ENCODE measurements around the gene SORCS2.
"Not testable (repeated sequence)": the region's sequence is repeated elsewhere in the genome, so short reads cannot be mapped to it uniquely, and the experiment has no call there.

Gene SORCS2

DNA sequence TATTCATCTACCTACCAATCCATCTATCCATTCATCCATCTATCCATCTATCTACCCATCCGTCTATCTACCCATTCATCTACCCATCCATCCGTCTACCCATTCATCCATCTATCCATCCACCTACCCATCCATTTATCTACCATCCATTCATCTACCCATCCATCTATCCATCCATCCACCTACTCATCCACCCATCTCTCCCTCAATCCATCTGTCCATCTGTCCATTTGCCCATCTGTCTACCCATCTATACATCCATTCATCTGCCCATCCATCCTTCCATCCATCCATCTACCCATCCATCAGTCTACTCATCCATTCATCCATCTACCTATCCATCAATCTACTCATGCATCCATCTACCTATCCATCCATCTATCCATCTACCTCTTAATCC lies 369.2 kb downstream of the SORCS2 start:
- in situ Hi-C loops (cut with MboI; ENCODE audit: low sequenced_read_pairs), result no loop called here

DNA sequence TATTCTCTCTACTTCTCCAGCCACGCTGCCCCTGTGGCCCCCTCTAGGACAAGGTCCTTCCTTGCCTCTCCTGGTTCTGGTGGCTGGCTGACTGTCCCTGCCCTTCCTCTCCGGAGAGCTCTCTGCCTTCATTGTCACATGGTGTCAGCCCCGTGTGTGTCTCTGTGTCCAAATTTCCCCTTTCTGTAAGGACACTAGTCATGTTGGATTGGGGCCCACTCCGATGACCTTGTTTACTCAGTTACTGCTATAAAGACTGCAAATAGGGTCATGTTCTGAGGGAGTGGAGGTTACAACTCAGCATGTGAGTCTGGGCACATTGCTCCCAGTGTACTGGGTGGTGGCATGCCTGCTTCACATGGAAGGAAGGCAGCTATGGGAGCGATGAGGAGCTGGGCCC lies 371.9 kb downstream of the SORCS2 start:
- in situ Hi-C loops (cut with MboI; ENCODE audit: low sequenced_read_pairs), result no loop called here

DNA sequence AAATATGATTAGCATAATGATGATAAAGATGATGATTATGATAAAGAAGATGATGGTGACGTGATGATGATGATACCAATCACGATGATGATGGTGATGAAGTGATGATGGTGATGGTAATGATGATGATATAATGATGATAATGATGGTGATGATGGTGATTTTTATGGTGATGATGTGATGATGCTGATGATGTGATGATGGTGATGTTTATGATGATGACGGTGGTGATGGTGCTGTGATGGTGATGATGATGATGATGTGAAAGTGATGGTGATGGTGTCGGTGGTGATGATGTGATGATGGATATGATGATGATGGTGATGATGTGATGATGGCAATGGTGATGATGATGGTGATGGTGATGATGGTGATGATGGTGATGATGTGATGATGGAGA lies 373.1 kb downstream of the SORCS2 start:
- in situ Hi-C loops (cut with MboI; ENCODE audit: low sequenced_read_pairs), result no loop called here

DNA sequence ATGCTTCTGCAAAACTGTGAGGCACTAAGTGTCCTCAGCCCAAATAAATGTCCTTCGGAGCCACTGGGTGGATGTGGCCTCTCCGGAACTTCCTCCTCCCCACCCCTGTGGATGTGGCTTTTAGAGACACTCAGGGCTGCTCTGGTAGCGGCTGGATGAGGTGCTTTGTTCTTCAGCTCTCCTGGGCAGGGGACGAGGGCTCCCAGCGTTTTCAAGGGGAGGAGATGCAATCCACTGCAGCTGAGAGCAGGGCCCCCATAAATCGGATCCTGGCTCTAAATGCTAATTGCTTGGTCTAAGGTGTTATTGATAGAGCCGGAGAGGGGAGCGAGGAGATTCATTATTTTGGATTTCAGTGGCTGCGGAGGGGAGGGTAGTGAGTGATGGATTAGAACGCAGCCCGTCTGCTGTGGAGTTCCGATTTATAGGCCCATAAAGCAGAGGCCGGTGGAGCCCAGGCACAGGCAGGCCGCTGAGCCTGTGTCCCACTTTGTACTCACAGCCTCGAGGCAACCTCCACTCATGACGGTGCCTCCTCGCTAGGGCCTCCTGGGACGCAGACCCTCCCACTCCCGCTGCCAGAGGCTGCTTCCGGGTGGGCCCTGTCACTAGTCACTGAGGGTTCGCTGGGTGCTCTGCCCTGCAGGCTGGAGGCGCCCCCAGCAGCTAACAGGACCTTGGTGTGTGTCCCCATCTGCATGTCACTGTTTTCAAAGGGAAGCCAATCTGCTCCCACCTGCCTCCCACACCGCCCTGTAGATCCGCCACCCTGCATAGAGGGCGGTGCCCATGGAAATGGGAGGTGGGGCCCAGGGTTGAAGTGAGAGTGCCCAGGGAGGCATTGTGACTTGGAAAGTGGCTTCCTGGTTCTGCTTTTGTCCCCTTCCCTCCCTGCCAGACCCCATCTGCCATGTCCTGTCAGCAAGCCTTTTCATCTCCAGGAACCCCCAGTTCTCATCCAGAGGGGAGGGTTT lies 377.8 kb downstream of the SORCS2 start:
- in situ Hi-C loops (cut with MboI; ENCODE audit: low sequenced_read_pairs), result no loop called here

DNA sequence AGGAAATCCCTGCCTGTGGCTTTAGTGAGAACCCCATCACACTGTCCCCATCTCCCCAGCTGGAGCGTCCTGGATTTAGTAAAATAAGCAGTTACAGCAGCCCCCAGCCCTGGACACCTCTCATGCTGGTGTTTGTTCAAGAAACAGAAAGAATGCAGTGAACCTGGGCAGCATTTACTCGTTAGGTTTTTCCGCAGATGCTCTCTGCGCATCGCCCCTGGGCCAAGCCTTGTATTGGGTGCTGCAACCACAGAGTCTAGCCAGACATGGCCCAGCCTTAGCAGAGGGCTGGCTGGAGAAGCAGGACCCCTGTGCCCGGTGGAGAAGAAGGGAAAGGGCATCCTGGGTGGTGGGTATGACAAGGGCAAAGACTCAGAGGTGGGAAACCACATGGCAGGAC lies 378.7 kb downstream of the SORCS2 start:
- in situ Hi-C loops (cut with MboI; ENCODE audit: low sequenced_read_pairs), result no loop called here

DNA sequence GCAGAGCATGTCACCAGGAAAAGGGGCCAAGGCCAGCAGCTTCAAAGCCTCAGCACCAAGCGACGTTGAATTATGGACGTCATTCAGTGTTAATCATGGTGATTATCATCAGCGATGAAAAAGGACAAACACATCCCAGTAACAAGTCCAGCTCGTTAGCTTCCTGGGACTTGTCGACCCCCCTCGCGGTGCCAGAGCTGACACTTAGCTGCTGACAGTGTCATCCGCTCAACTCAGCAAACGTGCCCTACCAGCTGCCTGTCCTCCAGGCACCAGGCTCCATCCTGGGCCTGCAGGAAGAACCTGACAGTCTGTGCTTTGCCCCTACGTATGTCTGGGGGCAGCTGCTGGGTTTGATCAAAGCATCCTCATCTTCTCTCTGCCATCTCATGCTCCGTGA lies 379.4 kb downstream of the SORCS2 start:
- in situ Hi-C loops (cut with MboI; ENCODE audit: low sequenced_read_pairs), result no loop called here

DNA sequence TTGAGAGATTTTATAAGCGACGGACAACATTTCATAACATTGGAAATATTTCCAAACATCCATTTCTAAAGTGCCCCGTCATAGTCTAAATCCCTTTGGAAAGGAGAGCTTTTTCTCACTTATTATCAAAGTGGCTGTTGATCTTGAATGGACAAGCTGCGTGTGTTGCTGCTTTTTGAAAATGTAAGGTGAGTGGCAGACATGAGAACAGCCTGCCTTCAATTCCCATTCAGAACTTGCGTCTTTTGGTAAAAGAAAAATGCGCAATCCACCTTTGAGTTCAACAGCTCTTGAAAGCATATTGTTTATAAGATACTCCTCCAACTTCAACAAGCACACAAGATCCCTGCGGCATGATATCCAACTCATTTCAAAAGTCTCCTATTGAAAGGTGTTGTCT lies 380.6 kb downstream of the SORCS2 start:
- in situ Hi-C loops (cut with MboI; ENCODE audit: low sequenced_read_pairs), result no loop called here

DNA sequence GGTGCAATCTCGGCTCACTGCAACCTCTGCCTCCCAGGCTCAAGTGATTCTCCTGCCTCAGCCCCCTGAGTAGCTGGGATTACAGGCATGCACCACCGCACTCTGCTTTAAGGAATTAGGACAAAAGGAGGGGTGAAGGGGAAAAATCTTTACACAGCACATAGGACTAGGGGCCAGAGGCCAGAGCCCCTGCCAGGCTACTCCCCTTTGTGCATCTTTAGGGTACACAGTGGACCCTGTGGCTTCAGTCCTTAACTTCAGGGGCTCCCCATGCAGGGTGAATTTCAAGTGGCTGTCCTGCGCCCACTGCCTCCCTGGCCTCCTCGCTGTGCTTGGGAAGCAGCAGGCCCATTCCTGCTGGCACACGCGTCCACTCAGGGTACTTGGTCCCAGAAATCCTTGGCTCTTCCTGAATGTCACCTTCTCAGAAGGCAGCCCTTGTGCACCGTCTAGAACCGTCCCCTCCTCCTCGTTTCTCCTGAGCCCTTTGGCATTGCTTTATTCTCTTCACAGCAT lies 381.3 kb downstream of the SORCS2 start:
- in situ Hi-C loops (cut with MboI; ENCODE audit: low sequenced_read_pairs), result no loop called here

DNA sequence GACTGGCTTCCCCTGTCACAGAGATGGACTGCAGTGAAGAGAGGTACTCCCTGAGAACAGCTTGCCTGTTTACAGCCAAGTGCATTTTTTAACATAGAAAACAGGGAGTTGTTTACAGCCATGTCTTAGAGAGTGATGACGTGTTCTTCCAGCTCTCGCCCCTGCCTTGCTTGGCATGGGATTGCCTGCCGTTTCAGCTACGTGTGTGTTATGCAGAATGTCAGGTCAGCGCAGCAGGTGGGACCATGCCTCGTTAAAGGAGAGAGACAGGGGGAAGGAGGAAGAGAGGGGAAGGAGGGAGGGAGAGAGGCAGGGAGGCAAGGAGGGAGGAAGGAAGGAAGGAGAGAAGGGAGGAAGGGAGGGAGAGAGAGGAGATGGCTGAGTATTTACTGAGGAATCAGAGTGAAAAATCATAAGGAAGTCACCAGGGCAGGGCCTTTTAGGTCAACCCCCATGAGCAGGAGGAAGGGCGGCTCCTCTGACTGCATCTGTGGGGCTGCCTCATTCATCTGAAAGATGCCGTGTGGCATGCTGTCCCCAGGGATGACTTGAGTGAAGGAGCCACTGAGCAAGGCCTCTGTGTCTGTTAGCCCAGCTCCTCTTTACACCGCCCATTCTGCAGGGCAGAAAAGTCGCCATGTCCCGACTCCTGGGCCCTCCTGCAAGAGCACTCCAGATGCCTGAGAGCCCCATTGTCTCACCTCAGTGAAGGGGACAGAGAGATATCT lies 382.1 kb downstream of the SORCS2 start:
- in situ Hi-C loops (cut with MboI; ENCODE audit: low sequenced_read_pairs), result no loop called here

DNA sequence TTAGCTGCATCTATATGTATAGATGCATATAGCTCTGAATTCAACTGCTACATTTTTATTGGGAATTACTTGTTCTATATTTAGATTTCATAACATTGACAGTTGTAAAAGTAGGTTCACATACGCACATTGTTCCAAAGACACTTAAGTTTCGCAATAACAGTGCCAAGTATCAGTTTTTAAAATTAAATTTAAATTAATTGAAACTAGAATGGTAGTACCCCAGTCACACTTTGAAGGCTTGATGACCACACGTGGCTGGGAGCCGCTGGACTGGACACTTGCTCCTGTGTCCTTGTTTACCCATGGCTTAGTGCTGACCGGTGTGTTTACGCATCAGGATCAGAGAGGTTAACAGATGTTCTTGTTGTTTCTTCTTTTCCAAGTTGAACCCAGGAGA lies 383.1 kb downstream of the SORCS2 start:
- in situ Hi-C loops (cut with MboI; ENCODE audit: low sequenced_read_pairs), result no loop called here

DNA sequence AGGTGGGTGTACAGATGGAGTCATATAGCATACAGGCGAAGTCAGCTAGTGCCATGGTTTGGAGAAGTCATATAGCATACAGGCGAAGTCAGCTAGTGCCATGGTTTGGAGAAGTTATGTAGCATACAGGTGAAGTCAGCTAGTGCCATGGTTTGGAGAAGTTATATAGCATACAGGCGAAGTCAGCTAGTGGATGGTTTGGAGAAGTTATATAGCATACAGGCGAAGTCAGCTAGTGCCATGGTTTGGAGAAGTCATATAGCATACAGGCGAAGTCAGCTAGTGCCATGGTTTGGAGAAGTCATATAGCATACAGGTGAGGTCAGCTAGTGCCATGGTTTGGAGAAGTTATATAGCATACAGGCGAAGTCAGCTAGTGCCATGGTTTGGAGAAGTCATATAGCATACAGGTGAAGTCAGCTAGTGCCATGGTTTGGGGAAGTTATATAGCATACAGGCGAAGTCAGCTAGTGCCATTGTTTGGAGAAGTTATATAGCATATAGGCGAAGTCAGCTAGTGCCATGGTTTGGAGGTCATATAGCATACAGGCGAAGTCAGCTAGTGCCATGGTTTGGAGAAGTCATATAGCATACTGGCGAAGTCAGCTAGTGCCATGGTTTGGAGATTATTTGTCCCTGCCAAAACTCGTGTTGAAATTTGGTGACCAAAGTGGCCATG lies 385.2 kb downstream of the SORCS2 start:
- in situ Hi-C loops (cut with MboI; ENCODE audit: low sequenced_read_pairs), result not testable (repeated sequence)

DNA sequence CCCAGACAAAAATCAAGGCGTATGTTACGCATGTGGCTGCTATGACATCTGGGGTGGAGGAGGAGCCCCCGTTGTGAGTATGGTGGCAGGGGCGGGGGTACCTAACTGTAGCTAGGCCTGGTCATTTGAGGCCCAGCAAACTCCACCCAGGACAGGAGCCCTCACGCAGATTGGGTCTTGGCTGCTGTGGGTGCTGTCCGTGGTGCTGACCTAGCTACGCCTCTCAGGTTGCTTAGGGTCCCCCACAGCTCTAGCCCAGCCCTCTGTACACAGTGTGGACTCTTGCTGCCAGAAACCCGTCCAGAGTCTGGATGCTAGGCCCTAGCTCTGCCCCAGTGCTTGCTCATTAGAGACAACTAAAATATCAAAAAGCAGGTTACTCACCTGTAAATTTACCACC lies 389.1 kb downstream of the SORCS2 start:
- in situ Hi-C loops (cut with MboI; ENCODE audit: low sequenced_read_pairs), result no loop called here

DNA sequence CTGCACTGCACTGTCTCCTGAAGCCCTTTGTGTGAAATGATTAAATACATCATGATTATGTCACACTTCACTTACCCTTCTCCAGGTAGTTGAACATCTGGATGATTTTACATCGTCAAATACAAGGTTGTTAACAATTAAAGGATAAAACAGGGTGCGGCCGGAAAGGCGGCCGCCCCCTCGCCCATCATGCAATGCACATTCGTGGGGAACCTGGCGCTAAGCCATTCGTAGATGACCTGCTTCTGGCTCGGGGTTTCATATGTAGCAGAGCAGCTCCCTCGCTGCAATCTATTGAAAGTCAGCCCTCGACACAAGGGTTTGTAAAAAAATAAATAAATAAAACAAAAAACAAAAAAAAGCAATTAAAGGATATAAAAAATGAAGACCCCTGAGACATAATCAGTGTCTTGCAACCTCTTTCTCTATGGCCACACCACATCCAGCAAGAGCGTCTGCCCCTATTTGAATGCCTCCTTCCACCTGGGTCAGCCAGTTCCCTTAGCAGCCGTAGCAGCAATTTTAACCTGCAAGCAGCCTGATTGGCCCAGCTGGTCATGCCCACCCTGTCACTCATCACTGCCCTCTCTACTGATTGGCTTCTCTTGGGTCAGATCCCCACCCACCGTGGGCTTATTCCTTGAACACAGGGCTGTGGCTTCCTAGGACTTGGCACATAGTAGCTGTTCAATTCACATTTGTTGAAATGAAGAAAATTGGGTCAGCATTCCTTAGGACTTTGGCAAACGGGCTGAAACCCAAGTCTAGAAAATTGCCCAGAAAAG lies 390.2 kb downstream of the SORCS2 start:
- in situ Hi-C loops (cut with MboI; ENCODE audit: low sequenced_read_pairs), result no loop called here

DNA sequence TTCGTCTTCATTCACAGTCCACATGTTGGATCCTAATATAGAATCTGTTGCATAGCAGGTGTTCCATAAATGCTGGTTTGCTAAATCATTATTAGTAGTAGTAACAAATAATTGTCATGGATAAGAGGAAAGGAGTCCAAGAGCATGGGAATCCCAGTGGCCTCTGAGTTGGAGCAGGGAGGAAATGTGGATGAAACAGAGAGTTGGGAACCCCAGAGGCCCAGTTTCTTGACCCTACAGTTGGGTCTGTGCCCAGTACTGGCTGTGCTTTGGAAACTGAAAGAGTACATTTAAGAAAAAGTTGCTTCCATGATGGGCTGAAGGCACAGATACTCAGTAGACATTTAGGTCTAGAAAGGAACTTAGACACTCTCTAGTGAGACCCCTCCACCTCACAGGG lies 391.8 kb downstream of the SORCS2 start:
- in situ Hi-C loops (cut with MboI; ENCODE audit: low sequenced_read_pairs), result no loop called here

DNA sequence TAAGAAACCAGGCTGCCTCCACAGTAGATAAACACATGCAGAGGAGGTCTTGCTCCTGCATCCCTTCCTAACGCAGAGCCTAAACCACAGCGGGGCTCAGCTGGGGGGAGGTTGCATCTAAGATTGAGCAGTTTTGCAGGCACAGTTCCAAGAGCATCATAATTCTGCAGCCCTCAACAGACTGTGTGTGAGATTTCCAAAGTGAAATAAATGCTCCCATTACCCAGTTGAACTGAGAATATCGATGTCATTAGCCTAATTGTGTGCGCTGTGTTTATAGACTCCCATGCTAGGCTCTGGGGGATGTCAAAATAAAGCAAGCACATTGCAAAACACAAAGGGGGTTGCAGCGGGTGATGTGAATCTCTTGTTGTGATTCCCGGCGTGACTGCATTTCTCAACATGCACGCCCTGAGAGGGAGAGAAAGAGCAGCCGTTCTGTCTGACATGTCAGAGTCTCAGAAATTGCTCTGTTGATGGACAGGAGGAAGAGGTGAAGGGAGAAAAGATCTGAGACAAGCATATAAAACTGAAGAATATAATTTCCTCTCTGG lies 392.3 kb downstream of the SORCS2 start:
- in situ Hi-C loops (cut with MboI; ENCODE audit: low sequenced_read_pairs), result no loop called here

DNA sequence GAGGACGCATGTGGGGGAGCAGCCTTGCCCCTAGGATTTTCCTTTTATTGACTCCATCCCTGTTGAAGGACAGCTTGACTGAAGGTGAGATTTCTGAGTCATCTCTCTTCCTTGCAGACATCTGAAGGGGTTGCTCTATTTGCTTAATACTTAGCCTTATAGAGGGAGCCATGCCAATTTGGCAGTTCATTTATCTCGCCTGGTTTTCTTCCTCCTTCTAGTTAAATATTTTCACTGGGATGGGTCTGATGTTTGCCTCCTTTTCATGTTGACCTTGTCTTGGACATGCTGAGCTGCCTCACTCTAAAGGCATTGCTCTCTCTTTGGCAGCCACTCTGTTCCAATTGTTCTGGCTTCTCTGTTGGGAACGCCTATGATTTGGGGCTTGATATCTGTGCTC lies 393.4 kb downstream of the SORCS2 start:
- in situ Hi-C loops (cut with MboI; ENCODE audit: low sequenced_read_pairs), result no loop called here

DNA sequence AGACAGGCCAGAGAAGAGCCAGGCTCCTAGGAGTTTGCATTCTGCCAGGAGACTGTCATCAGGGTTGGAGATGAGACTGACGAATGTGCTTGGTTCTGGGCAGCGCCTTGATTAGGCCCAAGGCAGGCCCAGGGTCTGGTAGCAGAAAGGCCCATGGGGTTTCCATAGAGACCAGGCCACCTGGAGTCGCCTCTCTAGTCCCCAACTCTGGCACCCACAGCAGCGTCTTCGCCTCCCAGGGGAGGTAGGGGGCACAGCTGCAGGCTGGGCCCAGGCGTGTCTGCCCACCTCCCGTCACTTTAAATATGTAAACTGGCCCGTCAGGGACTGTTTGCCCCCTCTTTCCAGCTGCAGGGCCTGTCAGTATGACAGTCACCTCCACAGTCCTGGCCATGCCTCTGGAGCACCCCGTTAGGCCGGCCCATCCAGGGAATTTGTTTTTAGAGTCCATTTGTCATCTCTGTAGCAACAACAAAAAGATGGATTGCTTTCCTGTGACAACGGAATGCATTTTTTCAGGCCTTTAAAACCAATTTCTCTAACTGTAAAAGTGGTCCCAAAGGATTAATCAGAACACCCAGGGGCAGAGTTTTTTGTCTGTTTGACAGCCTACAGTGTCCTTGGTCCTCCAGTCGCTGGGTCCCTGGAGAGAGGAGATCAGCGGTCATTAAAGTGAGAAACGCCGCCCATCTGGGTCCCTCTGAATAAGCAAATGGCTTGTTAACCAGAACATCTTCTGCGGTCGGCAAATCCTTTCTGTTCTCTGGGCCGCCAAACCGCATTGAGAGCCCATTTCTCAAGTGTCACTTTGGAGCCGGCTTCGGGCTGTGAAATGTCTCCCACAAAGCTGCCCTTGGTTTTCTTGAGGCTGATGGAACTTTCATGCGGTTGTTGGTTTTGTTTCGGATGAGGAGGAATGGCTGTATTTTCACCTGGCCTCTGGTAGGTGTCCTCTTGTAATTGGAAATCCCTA lies 395.4 kb downstream of the SORCS2 start:
- in situ Hi-C loops (cut with MboI; ENCODE audit: low sequenced_read_pairs), result no loop called here

DNA sequence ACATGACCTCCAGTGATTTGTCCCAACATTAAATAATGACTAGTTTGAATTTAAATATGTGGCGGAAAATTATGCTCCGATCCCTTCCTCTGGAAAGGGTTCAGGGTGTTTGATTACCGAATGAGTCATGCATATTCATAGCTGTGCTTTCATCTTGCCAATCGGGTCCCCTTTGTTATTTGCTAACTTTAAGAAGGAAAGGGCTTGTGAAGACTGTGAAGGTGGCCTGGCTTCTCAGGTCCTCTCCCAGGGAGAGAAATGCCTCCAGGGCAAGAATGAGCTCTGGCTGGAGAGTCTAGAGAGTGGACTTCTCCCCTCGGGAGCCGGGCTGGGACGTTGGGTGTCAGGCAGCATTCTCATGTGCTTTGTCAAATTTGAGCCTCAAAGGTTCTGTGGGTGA lies 397.9 kb downstream of the SORCS2 start:
- in situ Hi-C loops (cut with MboI; ENCODE audit: low sequenced_read_pairs), result no loop called here

DNA sequence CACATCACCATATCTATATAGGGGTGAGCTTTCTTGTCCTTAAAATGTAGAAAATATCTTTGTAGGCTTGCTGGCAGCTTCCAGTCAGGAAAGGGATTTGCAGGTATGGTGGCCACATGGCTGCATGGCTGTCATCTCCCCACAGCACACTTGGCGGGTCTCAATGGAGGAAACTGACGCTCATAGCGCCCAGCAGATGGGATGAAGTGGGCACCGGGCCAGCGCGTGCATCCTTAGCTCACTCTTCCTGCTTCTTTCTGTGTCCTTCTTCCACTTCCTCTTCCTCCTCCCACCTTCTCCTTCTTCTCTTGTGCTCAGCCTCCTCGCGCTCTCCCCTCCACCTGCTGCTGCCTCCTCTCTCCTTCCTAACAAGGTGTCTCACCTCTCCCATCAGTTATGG lies 398.6 kb downstream of the SORCS2 start:
- in situ Hi-C loops (cut with MboI; ENCODE audit: low sequenced_read_pairs), result no loop called here
